ENCODE measurements around the gene COL1A1.

The COL1A1 gene

GRCh38 chr17:50207792-50208567 is 6.5 kb upstream of the COL1A1 start:
- TF ChIP-seq CTCF (IDR thresholded peaks at IDR 0.05; ENCODE audit: low read length) (no peak), EZH2 (IDR thresholded peaks at IDR 0.05; ENCODE audit: borderline replicate concordance, low read length) (no peak)
- no peak overlapping the region for H3K4me2 ChIP-seq (ENCODE audit: low read length)
- H3K9ac ChIP-seq (ENCODE audit: low read length): no peak overlapping the region
- no peak overlapping the region for H3K27ac ChIP-seq (ENCODE audit: low read depth, low read length, poor library complexity, severe bottlenecking)
- no peaks in the 10 kb centered on the region for H3K79me2 ChIP-seq (ENCODE audit: insufficient read depth, low read length)
- H3F3A ChIP-seq (ENCODE audit: insufficient read depth, low read length): no peaks in the 10 kb centered on the region
- no peaks in the 10 kb centered on the region for H4K20me1 ChIP-seq (ENCODE audit: insufficient read depth, low read length)
- H3K4me1 ChIP-seq (ENCODE audit: insufficient read depth, low read length, severe bottlenecking): no peaks in the 10 kb centered on the region
- no peaks in the 10 kb centered on the region for H3K9me3 ChIP-seq (ENCODE audit: low read length)
- no peaks in the 10 kb centered on the region for H3K36me3 ChIP-seq (ENCODE audit: insufficient read depth, low read length)
- H3K27me3 ChIP-seq (ENCODE audit: insufficient read depth, low read length): peaks cover 9% of the 10 kb centered on the region; the same call in 1 of the 2 replicates
- no peak overlapping the region for H3K4me3 ChIP-seq (ENCODE audit: low read depth, low read length, poor library complexity, severe bottlenecking)
- no peaks in the 10 kb centered on the region for H3K9me2 ChIP-seq (ENCODE audit: low read depth, low read length)
- no peak overlapping the region for H2AFZ ChIP-seq (ENCODE audit: low read length)

GRCh38 chr17:50207315-50207714 is 5.9 kb upstream of the COL1A1 start:
- no peaks in the 10 kb centered on the region for H3K36me3 ChIP-seq (ENCODE audit: insufficient read depth, low read length)
- no peaks in the 10 kb centered on the region for H3K79me2 ChIP-seq (ENCODE audit: insufficient read depth, low read length)
- TF ChIP-seq EZH2 (IDR thresholded peaks at IDR 0.05; ENCODE audit: borderline replicate concordance, low read length) (no peak), CTCF (IDR thresholded peaks at IDR 0.05; ENCODE audit: low read length) (no peak)
- no peaks in the 10 kb centered on the region for H3K9me2 ChIP-seq (ENCODE audit: low read depth, low read length)
- H3K9ac ChIP-seq (ENCODE audit: low read length): no peak overlapping the region
- H4K20me1 ChIP-seq (ENCODE audit: insufficient read depth, low read length): no peaks in the 10 kb centered on the region
- no peaks in the 10 kb centered on the region for H3K9me3 ChIP-seq (ENCODE audit: low read length)
- H2AFZ ChIP-seq (ENCODE audit: low read length): no peak overlapping the region
- peaks cover 9% of the 10 kb centered on the region; the same call in 1 of the 2 replicates for H3K27me3 ChIP-seq (ENCODE audit: insufficient read depth, low read length)
- no peaks in the 10 kb centered on the region for H3F3A ChIP-seq (ENCODE audit: insufficient read depth, low read length)
- H3K27ac ChIP-seq (ENCODE audit: low read depth, low read length, poor library complexity, severe bottlenecking): no peak overlapping the region
- H3K4me1 ChIP-seq (ENCODE audit: insufficient read depth, low read length, severe bottlenecking): no peaks in the 10 kb centered on the region
- no peak overlapping the region for H3K4me3 ChIP-seq (ENCODE audit: low read depth, low read length, poor library complexity, severe bottlenecking)
- no peak overlapping the region for H3K4me2 ChIP-seq (ENCODE audit: low read length)

- no peak overlapping the region for H3K4me2 ChIP-seq (ENCODE audit: low read length)
- no peaks in the 10 kb centered on the region for H3F3A ChIP-seq (ENCODE audit: insufficient read depth, low read length)
- TF ChIP-seq CTCF (IDR thresholded peaks at IDR 0.05; ENCODE audit: low read length) (no peak), EZH2 (IDR thresholded peaks at IDR 0.05; ENCODE audit: borderline replicate concordance, low read length) (no peak)
- no peak overlapping the region for H3K27ac ChIP-seq (ENCODE audit: low read depth, low read length, poor library complexity, severe bottlenecking)
- no peaks in the 10 kb centered on the region for H3K9me2 ChIP-seq (ENCODE audit: low read depth, low read length)
- no peak overlapping the region for H3K4me3 ChIP-seq (ENCODE audit: low read depth, low read length, poor library complexity, severe bottlenecking)
- no peaks in the 10 kb centered on the region for H3K9me3 ChIP-seq (ENCODE audit: low read length)
- H2AFZ ChIP-seq (ENCODE audit: low read length): no peak overlapping the region
- no peak overlapping the region for H3K9ac ChIP-seq (ENCODE audit: low read length)
- peaks cover 9% of the 10 kb centered on the region; the same call in 1 of the 2 replicates for H3K27me3 ChIP-seq (ENCODE audit: insufficient read depth, low read length)
- H4K20me1 ChIP-seq (ENCODE audit: insufficient read depth, low read length): no peaks in the 10 kb centered on the region
- no peaks in the 10 kb centered on the region for H3K4me1 ChIP-seq (ENCODE audit: insufficient read depth, low read length, severe bottlenecking)
- H3K79me2 ChIP-seq (ENCODE audit: insufficient read depth, low read length): no peaks in the 10 kb centered on the region
- H3K36me3 ChIP-seq (ENCODE audit: insufficient read depth, low read length): no peaks in the 10 kb centered on the region
These were observed 5.3 kb upstream of the COL1A1 start for GRCh38 chr17:50206604-50207293.

Data from OCI-LY1 (cell line).